ENCODE measurements around the gene PALLD.

The PALLD gene

DNA sequence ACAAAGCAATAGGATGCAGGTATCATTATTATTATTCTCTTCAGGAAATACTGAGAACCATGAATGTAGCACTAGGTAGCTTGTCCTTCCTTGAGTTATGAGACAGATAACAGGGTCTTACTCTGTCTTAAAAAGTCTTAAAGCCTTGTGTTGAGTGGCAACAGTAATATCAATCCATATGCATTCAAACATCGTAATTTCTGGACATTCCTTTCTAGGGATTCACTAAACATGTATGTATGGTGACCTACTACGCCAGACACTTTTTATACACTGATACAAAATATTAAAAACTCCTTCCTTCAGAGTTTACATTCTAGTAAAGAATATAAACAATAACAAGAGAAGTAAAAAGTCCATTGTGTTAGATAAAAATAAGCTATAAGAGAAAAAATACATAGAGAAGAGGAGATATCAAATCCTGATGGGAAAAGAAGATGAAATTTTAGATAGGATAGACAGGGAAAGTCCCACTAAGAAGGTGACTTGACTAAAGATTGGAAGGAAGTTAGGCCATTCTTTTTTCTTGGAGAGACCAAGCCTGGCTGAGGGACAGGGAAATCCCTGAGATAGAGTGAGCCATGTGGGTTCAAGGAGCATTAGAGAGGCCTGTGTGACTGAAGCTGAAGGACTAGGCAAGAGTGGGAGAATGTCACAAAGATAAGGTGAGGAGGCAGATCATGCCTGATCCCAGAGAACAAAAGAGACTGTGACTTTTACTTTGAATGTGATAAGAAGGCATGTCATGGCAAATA is 11.5 kb upstream of the PALLD start:
- no peaks in the 10 kb centered on the region for H3K4me1 ChIP-seq (ENCODE audit: control insufficient read depth, insufficient read depth, low read length)
- H3K4me3 ChIP-seq (ENCODE audit: low read depth, low read length), result no peak overlapping the region
- H3K9me3 ChIP-seq (ENCODE audit: control insufficient read depth, insufficient read depth, low read depth, low read length), result no peaks in the 10 kb centered on the region
- no peak for TF ChIP-seq ZNF585B (tag by site-specific recombination; IDR thresholded peaks at IDR 0.05)
- TF ChIP-seq, protein P1, sequence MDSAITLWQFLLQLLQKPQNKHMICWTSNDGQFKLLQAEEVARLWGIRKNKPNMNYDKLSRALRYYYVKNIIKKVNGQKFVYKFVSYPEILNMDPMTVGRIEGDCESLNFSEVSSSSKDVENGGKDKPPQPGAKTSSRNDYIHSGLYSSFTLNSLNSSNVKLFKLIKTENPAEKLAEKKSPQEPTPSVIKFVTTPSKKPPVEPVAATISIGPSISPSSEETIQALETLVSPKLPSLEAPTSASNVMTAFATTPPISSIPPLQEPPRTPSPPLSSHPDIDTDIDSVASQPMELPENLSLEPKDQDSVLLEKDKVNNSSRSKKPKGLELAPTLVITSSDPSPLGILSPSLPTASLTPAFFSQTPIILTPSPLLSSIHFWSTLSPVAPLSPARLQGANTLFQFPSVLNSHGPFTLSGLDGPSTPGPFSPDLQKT (IDR thresholded peaks at IDR 0.05; ENCODE audit: borderline replicate concordance, low read depth, low read length), result no peak
- TF ChIP-seq ZNF629 (tag by site-specific recombination; IDR thresholded peaks at IDR 0.05), result no peak
- TF ChIP-seq ZNF155 (tag by site-specific recombination; IDR thresholded peaks at IDR 0.05), result no peak
- TF ChIP-seq ZNF239 (tag by site-specific recombination; IDR thresholded peaks at IDR 0.05), result no peak
- TF ChIP-seq ZNF146 (tag by site-specific recombination; IDR thresholded peaks at IDR 0.05), result no peak
- TF ChIP-seq ZNF571 (tag by site-specific recombination; IDR thresholded peaks at IDR 0.05), result no peak
- TF ChIP-seq SCRT2 (tag by site-specific recombination; IDR thresholded peaks at IDR 0.05), result no peak
- no peak for TF ChIP-seq ZNF561 (tag by site-specific recombination; IDR thresholded peaks at IDR 0.05; ENCODE audit: borderline replicate concordance)
- no peak for TF ChIP-seq SALL2 (tag by site-specific recombination; IDR thresholded peaks at IDR 0.05; ENCODE audit: borderline replicate concordance)
- no peak for TF ChIP-seq ZNF529 (tag by site-specific recombination; IDR thresholded peaks at IDR 0.05; ENCODE audit: insufficient replicate concordance)
- TF ChIP-seq ZNF202 (tag by site-specific recombination; IDR thresholded peaks at IDR 0.05; ENCODE audit: borderline replicate concordance), result no peak
- no peak for TF ChIP-seq ZNF621 (tag by site-specific recombination; IDR thresholded peaks at IDR 0.05)
- no peak for TF ChIP-seq ZNF350 (tag by site-specific recombination; IDR thresholded peaks at IDR 0.05)
- TF ChIP-seq OSR2 (tag by site-specific recombination; IDR thresholded peaks at IDR 0.05), result no peak
- TF ChIP-seq, protein P2, sequence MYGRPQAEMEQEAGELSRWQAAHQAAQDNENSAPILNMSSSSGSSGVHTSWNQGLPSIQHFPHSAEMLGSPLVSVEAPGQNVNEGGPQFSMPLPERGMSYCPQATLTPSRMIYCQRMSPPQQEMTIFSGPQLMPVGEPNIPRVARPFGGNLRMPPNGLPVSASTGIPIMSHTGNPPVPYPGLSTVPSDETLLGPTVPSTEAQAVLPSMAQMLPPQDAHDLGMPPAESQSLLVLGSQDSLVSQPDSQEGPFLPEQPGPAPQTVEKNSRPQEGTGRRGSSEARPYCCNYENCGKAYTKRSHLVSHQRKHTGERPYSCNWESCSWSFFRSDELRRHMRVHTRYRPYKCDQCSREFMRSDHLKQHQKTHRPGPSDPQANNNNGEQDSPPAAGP (tag by site-specific recombination; IDR thresholded peaks at IDR 0.05), result no peak
- no peak for TF ChIP-seq ZBTB17 (tag by site-specific recombination; IDR thresholded peaks at IDR 0.05)
- no peaks in the 10 kb centered on the region for H3K36me3 ChIP-seq (ENCODE audit: control insufficient read depth in 2 of 2, insufficient read depth in 1 of 2, low read length in 2 of 2)
- CTCF ChIA-PET, result interaction anchor here (0.7 kb wide), 1 partner anchor 587 kb away, joined by 3 read pairs; no protein-coding TSS in a partner anchor
- POLR2A ChIA-PET, result no interaction called here
- H3K27ac ChIP-seq (ENCODE audit: extremely low read depth, low read depth, low read length), result no peak overlapping the region

DNA sequence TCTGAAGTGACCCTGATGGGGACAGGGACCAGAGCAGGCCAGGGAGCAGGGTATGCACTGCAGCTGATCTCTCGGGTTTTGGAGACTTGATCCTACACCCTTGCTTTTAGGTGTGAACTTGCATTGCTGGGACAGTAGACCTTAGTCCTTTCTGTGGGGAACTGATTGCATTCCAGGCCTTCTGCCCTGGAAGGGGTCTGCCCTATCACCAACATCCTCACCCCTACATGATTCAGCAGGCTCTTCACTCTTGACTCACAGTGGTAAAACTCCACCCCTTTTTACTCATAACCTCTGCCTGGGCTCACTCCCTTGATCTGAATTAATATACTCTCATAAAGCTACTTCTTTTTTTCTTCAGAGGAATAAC is 10.0 kb upstream of the PALLD start:
- Histone ChIP-seq H3K9me3 (ENCODE audit: control insufficient read depth, insufficient read depth, low read depth, low read length) (no peaks in the 10 kb centered on the region), H3K4me1 (ENCODE audit: control insufficient read depth, insufficient read depth, low read length) (no peaks in the 10 kb centered on the region), H3K27ac (ENCODE audit: extremely low read depth, low read depth, low read length) (no peak overlapping the region), H3K36me3 (ENCODE audit: control insufficient read depth in 2 of 2, insufficient read depth in 1 of 2, low read length in 2 of 2) (no peaks in the 10 kb centered on the region), H3K4me3 (ENCODE audit: low read depth, low read length) (no peak overlapping the region)
- ChIA-PET POLR2A (no interaction called here), CTCF (interaction anchor here (1.2 kb wide), 1 partner anchor 27 kb away, joined by 6 read pairs; no protein-coding TSS in a partner anchor)
- TF ChIP-seq ZNF623 (tag by site-specific recombination; IDR thresholded peaks at IDR 0.05), result no peak
- no peak for TF ChIP-seq ZNF335 (tag by site-specific recombination; conservative IDR thresholded peaks at IDR 0.05)
- TF ChIP-seq, protein P3, sequence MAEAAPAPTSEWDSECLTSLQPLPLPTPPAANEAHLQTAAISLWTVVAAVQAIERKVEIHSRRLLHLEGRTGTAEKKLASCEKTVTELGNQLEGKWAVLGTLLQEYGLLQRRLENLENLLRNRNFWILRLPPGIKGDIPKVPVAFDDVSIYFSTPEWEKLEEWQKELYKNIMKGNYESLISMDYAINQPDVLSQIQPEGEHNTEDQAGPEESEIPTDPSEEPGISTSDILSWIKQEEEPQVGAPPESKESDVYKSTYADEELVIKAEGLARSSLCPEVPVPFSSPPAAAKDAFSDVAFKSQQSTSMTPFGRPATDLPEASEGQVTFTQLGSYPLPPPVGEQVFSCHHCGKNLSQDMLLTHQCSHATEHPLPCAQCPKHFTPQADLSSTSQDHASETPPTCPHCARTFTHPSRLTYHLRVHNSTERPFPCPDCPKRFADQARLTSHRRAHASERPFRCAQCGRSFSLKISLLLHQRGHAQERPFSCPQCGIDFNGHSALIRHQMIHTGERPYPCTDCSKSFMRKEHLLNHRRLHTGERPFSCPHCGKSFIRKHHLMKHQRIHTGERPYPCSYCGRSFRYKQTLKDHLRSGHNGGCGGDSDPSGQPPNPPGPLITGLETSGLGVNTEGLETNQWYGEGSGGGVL (tag by site-specific recombination; IDR thresholded peaks at IDR 0.05), result no peak
- no peak for TF ChIP-seq ZBTB1 (tag by site-specific recombination; IDR thresholded peaks at IDR 0.05)
- TF ChIP-seq GFI1B (tag by site-specific recombination; IDR thresholded peaks at IDR 0.05), result no peak
- TF ChIP-seq ZNF266 (tag by site-specific recombination; IDR thresholded peaks at IDR 0.05; ENCODE audit: low read depth), result no peak
- no peak for TF ChIP-seq ZBTB48 (tag by site-specific recombination; IDR thresholded peaks at IDR 0.05)
- TF ChIP-seq ZNF133 (tag by site-specific recombination; IDR thresholded peaks at IDR 0.05), result no peak
- TF ChIP-seq, protein P4, sequence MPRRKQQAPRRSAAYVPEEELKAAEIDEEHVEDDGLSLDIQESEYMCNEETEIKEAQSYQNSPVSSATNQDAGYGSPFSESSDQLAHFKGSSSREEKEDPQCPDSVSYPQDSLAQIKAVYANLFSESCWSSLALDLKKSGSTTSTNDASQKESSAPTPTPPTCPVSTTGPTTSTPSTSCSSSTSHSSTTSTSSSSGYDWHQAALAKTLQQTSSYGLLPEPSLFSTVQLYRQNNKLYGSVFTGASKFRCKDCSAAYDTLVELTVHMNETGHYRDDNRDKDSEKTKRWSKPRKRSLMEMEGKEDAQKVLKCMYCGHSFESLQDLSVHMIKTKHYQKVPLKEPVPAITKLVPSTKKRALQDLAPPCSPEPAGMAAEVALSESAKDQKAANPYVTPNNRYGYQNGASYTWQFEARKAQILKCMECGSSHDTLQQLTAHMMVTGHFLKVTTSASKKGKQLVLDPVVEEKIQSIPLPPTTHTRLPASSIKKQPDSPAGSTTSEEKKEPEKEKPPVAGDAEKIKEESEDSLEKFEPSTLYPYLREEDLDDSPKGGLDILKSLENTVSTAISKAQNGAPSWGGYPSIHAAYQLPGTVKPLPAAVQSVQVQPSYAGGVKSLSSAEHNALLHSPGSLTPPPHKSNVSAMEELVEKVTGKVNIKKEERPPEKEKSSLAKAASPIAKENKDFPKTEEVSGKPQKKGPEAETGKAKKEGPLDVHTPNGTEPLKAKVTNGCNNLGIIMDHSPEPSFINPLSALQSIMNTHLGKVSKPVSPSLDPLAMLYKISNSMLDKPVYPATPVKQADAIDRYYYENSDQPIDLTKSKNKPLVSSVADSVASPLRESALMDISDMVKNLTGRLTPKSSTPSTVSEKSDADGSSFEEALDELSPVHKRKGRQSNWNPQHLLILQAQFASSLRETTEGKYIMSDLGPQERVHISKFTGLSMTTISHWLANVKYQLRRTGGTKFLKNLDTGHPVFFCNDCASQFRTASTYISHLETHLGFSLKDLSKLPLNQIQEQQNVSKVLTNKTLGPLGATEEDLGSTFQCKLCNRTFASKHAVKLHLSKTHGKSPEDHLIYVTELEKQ (tag by site-specific recombination; IDR thresholded peaks at IDR 0.05; ENCODE audit: borderline replicate concordance), result no peak
- TF ChIP-seq, protein P5, sequence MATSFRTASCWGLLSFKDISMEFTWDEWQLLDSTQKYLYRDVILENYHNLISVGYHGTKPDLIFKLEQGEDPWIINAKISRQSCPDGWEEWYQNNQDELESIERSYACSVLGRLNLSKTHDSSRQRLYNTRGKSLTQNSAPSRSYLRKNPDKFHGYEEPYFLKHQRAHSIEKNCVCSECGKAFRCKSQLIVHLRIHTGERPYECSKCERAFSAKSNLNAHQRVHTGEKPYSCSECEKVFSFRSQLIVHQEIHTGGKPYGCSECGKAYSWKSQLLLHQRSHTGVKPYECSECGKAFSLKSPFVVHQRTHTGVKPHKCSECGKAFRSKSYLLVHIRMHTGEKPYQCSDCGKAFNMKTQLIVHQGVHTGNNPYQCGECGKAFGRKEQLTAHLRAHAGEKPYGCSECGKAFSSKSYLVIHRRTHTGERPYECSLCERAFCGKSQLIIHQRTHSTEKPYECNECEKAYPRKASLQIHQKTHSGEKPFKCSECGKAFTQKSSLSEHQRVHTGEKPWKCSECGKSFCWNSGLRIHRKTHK (tag by site-specific recombination; IDR thresholded peaks at IDR 0.05), result no peak
- TF ChIP-seq ZBTB21 (tag by site-specific recombination; IDR thresholded peaks at IDR 0.05), result no peak

Measured in HEK293 (cell line).